Measurements from ENCODE around the gene NSD2. TPM values are rescaled to one million over a fixed set of nuclear protein-coding genes. Genes with fewer than 3 reads are reported as not detected.

Gene NSD2
- total RNA-seq, 1 donor: 67.8 TPM

GRCh38 chr4:1958276-1959103 is 87.3 kb downstream of the NSD2 start:
- no peak overlapping the region for H3K4me3 ChIP-seq (ENCODE audit: low read depth, low read length)
- DNase-seq (ENCODE audit: low read depth): no peak
- TF ChIP-seq CTCF (IDR thresholded peaks at IDR 0.05; ENCODE audit: insufficient read depth, low read depth, low read length): no peak

GRCh38 chr4:1959104-1959384 is 87.9 kb downstream of the NSD2 start:
- no peak for TF ChIP-seq CTCF (IDR thresholded peaks at IDR 0.05; ENCODE audit: insufficient read depth, low read depth, low read length)
- DNase-seq (ENCODE audit: low read depth): no peak
- H3K4me3 ChIP-seq (ENCODE audit: low read depth, low read length): no peak overlapping the region

GRCh38 chr4:1960170-1960825 is 89.1 kb downstream of the NSD2 start:
- H3K4me3 ChIP-seq (ENCODE audit: low read depth, low read length): no peak overlapping the region
- TF ChIP-seq CTCF (IDR thresholded peaks at IDR 0.05; ENCODE audit: insufficient read depth, low read depth, low read length): no peak
- DNase-seq (ENCODE audit: low read depth): no peak

GRCh38 chr4:1961038-1961437 is 89.8 kb downstream of the NSD2 start:
- no peak overlapping the region for H3K4me3 ChIP-seq (ENCODE audit: low read depth, low read length)
- no peak for TF ChIP-seq CTCF (IDR thresholded peaks at IDR 0.05; ENCODE audit: insufficient read depth, low read depth, low read length)

GRCh38 chr4:1961563-1961962 is 90.4 kb downstream of the NSD2 start:
- no peak overlapping the region for H3K4me3 ChIP-seq (ENCODE audit: low read depth, low read length)

More at GRCh38 chr4:1961038-1961437, 89.8 kb downstream of the NSD2 start:
- no peak for DNase-seq (ENCODE audit: low read depth)

GRCh38 chr4:1962980-1963379 is 91.8 kb downstream of the NSD2 start:
- no peak for DNase-seq (ENCODE audit: low read depth)
- no peak overlapping the region for H3K4me3 ChIP-seq (ENCODE audit: low read depth, low read length)
- TF ChIP-seq CTCF (IDR thresholded peaks at IDR 0.05; ENCODE audit: insufficient read depth, low read depth, low read length): no peak

More at GRCh38 chr4:1961563-1961962, 90.4 kb downstream of the NSD2 start:
- no peak for DNase-seq (ENCODE audit: low read depth)
- no peak for TF ChIP-seq CTCF (IDR thresholded peaks at IDR 0.05; ENCODE audit: insufficient read depth, low read depth, low read length)
